Activated CD4-positive, CD25-positive, alpha-beta regulatory T cell (primary cell): Measurements from ENCODE around the gene HSPB3.
"Not testable (repeated sequence)": the region's sequence is repeated elsewhere in the genome, so short reads cannot be mapped to it uniquely, and the experiment has no call there.

Source experiments
- DNase-seq, 4 experiments: peaks; one replicate each; lab custom pipeline; 2025; lab: John Stamatoyannopoulos, UW

The HSPB3 gene

DNA sequence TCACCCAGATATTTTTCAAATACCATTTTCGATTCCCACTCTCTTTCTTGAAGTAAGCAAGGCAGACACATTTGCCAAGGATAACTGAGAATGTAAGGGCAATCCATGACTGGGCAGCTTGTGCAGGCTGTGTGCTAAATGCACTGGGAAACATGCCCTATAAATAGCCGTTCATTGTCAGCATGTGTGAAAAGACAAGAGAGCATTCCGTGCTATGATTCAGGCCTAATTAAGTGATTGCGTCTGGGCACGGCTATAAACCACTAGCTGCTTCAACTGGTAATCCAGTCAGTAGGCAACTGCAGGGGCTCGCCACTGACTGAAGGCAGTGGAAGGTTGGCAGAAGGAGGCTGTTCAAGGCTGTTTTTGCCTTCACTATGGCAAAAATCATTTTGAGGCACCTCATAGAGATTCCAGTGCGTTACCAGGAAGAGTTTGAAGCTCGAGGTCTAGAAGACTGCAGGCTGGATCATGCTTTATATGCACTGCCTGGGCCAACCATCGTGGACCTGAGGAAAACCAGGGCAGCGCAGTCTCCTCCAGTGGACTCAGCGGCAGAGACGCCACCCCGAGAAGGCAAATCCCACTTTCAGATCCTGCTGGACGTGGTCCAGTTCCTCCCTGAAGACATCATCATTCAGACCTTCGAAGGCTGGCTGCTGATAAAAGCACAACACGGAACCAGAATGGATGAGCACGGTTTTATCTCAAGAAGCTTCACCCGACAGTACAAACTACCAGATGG lies at the start of gene HSPB3:
Gene HSPB3, plus strand, starts transcription at position 287 of the 745 bp plus-strand sequence. Its CDS starts 91 bp downstream, at position 378.
- no peak for DNase-seq

DNA sequence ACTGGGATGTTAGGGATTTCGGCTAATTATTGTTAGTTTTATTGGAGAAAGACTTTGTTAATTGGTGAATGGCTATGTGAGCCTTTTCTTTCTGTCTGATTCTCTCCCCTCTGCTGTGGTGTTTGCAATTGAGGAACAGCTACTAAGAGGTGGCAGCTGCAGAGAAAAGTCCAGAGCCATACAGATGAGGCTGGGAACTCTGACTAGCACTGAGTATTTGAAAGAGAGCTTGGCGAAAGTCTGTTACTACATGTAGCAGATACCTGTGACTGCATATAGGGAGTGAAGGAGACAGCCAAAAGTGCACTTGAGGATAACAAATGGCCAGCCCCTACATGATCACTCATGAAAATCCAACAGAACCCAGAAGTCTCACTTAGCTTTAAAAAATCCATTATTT lies 44.3 kb upstream of the HSPB3 start:
- no peak for DNase-seq

DNA sequence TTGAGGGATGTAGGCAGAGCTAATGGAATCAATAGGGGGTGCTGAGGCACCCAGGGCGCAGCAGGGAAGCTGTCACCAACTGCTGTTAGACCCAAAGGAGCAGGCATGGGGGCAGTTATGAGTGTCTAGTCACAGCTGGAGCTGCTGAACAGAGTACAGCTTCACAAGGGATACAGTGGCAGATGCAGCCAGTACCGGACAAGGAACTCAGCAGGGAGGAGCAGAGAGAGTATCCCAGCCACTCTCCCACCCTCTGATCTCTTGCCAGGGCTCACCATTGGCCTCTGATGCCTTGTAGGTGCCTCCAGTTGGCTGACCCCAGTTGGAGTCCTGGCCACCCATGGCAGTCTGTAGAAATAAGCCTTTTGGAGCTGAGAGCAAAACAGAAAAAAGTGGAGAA lies 42.6 kb upstream of the HSPB3 start:
- DNase-seq = no peak

DNA sequence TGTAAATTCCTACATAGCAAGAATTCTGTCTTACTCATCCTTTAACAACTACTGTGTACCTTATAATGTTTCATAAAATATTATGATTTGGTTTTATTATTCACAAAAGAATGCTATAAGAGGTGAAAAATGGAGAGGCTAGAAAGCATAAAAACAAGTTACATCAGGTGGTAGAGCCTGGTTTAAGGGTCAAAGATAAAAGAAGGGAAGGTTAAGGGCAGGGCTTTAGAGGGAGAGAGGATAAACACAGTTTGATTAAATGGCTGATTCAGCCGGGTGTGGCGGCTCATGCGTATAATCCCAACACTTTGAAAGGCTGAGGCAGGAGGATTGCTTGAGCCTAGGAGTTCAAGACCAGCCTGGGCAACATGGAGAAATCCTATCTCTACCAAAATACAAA lies 40.4 kb upstream of the HSPB3 start:
- no peak for DNase-seq

DNA sequence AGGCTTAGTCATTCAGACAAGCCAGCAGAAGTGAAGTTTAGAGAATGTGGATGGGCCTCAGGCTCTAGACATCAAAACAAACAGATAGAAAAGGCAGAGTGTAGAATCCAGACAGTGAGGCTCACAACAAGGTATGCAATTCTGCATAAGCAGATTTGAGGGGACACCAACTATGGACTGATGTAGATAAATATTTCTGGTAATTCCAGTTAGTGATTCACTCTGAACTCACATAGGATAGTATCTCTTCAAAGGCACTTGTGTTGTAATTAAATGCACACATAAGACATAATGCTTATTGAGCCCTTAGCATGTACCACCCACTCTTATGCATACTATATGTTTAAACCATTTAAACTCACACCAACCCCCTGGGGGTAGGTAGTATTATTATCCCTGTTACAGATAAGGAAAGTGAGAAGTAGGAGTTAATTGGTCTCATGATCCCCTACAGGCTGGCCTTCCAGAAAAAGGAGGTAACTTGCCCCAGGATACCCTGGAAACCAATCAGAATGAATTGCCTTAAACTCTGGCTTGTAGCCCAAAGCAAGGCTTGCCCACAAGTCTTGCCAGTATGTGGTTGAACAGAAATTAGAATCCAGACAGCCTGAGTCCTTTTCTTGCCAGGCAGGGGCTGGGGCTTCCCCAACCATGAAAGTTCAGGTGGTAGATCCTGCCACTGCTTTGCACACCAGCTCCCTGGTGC lies 39.5 kb upstream of the HSPB3 start:
- DNase-seq = no peak

GRCh38 chr5:54419573-54420423 lies 35.7 kb upstream of the HSPB3 start:
- not testable (repeated sequence) for DNase-seq

DNA sequence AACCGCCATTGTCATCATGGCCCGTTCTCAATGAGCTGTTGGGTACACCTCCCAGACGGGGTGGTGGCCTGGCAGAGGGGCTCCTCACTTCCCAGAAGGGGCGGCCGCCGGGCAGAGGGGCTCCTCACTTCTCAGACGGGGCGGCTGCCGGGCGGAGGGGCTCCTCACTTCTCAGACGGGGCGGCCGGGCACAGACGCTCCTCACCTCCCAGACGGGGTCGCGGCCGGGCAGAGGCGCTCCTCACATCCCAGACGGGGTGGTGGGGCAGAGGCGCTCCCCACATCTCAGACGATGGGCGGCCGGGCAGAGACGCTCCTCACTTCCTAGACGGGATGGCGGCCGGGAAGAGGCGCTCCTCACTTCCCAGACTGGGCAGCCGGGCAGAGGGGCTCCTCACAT lies 35.0 kb upstream of the HSPB3 start:
- DNase-seq = not testable (repeated sequence)

- DNase-seq = no peak
Observed at GRCh38 chr5:54421976-54422375, 33.5 kb upstream of the HSPB3 start.

DNA sequence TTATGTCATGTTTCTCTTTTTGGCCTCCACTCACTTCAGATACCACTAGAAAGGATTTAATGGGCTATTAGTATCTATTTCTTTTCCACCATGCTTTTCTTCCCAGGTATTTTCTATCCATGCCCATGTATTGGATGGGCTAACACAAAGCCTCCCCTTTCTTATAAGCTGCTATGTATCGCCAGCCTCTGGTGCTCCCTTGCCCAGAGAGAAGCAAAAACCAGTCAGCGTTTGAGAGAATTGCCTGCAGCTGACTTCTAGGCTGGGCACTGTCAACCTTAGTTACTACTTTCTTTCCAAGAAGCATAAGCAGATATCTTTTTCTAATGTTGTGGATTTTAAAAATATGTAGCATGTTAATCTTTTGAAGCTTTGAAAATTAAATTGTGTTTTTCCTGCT lies 30.2 kb upstream of the HSPB3 start:
- no peak for DNase-seq

DNA sequence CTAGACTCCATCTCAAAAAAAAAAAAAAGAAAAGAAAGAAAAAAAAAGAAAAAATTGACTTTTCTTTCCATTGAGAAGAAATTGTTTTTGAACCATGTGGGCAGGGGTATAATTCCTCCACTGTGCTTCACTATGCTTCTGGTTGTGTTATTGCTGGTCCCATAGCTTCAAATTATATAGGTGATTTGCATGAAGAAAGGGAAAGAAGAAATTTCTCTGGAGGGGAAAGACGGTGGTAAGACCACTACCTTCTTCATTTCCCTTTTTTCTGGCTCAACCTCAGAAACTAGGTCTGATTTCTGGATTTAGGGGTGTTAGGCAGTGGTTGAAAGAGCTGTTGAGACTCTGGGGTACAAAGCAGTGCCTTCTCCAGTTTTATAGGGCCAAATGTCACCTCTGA lies 29.3 kb upstream of the HSPB3 start:
- DNase-seq = no peak

DNA sequence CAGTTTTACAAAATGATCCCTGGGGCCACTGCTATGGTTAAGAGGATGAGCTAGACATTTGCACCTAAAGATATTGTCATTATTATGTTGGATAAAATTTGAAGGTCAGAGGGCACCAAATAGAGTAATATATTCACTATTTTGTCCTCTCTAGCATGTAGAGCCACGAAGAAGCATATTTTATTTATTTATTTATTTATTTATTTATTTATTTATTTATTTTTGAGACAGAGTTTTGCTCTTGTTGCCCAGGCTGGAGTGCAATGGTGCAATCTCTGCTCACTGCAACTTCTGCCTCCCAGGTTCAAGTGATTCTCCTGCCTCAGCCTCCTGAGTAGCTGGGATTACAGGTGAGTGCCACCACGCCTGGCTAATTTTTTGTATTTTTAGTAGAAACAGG lies 20.8 kb upstream of the HSPB3 start:
- not testable (repeated sequence) for DNase-seq

DNA sequence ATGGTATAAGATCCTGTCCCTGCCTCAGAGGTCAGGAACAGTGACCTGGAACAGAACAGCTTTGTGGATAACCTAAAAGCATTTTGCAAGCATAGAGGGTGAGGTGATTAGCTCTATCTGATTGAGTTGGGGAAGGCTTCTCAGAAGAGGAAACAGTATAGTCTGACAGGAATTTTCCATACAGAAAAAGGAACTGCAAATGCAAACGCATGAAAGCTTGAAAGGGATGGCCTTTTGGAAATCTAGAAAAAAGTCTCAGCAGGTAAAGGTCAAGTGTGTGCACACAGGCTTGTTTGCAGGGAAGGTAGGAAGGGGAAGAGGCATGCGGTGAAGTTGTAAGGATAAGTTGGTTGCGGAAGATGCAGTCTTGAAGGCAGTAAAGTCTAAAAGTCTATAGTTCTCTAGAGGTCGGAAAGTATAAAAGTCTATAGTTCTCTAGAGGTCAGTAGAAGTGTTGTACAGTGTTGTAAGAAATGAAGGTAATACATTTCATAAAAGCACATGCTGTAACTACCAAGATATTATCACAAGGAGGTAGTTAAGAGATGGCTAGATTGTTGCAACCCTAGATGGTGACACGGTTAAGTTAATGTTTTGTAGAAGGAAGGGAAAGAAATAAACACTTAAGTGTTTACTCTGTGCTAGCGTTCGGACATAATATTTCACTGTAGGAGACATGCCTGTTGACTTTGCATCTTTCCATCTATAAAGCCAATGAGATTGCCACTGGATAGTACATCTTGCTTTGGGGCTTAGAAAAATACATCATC lies 16.7 kb upstream of the HSPB3 start:
- no peak for DNase-seq

DNA sequence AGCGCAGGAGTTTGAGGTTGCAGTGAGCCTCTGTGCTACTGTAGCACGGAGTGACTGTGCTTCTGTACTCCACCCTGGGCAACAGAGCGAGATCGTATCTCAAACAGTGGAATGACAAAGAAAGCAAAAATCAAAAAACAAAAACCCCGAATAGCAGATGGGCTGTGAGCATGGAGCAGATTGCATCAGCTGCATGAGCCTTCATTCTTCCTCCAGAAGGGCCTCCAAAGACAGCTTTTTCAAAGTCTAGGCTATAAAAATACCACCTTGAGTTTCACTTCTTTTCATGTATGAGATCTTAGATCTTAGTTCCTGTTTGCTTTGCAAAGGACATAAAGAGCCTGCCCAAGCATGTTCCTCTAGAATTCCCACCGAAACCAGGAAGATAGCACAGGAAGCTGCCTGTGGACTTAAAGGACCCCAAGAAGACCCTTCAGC lies 15.0 kb upstream of the HSPB3 start:
- DNase-seq = no peak

DNA sequence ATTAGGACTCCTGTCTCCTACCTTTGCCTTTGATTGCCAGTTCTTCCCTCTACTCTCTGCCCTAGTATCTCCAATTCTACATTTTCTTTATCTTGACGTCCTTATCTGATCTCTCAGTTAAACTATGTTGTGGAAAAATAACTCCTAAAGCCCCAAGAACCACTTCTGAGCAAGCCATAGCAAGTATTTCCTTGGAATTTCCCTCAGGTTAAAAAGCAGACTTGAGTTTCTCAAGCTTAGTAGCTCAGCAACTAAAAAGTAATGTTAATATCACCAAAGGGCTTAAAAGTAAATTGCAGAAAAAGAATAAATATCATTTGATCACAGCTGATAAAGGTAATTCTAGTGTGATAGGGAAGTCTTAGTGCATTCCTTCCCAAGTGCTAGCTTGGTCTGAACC lies 13.2 kb upstream of the HSPB3 start:
- no peak for DNase-seq

DNA sequence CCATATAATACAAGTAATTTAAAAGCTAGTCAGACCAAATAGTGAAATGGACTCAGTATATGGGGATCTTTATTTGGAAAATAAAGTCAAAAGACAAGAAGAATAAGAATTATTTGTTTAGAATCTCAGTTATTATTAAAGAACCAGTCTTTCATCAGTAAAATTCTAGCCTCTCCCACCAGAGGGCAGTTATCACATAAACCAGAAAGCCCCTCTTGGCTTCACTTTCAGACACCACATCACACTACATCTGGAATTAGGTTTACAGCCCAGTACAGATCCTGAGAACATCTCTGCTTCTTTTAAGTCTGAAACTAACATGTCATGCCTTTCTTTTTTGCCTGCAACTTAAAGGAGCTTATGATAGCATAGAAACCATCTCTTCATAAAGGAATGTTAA lies 12.2 kb upstream of the HSPB3 start:
- no peak for DNase-seq

- no peak for DNase-seq
Observed at GRCh38 chr5:54445691-54446378, 9.7 kb upstream of the HSPB3 start.

DNA sequence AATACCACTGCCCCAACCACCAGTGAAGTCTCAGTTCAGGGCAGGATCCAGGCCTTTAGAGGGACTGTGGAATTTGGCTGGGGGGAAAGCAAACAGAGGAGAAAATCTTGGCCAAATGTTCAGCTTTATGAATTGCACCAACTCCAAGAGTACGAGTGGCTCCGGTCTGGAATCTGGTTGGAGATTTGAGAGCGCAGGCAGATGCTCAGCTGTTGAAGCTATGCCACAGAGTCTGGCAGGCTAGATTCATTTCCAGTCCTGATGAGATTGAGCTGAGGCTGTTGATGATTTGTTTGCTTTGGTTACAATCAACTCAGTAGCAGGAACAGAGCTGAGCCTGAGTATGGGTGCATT lies 9.1 kb upstream of the HSPB3 start:
- DNase-seq = no peak

- DNase-seq = no peak
Observed at GRCh38 chr5:54449923-54450322, 5.6 kb upstream of the HSPB3 start.

DNA sequence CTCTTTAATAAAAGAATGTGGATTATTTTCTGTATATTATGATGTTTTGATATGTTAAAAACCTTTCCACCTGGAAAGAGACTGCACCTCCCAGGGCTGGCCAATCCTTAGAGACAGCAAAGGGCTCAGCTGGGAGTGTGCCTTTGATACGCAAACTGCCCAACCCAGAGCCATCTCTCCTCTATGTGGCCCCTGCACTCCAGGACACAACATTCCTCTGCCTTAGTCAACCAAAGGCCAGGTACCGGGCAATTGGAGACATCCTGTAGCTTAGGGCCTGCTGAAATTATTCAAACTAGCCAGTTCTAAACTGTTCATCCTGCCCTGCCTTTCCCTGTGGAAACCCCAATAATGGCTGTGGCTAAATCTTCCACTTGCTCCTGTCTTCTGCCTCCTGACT lies 5.0 kb upstream of the HSPB3 start:
- no peak for DNase-seq

GRCh38 chr5:54453046-54453445 lies 2.5 kb upstream of the HSPB3 start:
- DNase-seq = no peak

DNA sequence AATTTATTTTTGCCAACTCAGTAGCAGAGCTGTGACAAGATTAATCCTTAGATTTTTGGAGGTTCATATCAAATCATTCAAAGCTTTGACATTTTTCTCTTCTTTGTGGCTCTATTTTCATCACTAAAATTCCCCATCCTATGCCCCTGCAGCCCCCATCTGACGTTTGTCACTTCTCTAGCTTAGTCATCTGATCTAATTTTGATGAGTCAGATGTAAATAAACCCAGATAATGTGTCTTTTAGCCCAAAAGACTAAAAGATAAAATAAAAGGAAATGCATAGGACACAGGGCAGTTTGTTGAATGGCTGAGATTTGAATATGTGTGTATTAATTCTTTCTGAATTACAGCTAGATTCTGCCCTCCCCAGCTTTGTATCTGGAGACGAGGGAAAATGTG lies 897 bp upstream of the HSPB3 start:
- DNase-seq = no peak
